ENCODE results near the gene CLDN7. TPM values are rescaled to one million over a fixed set of nuclear protein-coding genes. Genes with fewer than 3 reads are reported as not detected.
A peak's percentile ranks its signal among the peaks of the same experiment; 100 is the strongest.

Gene CLDN7
- total RNA-seq, 2 experiments from 2014 or later = 0.32 TPM; not detected in 1

DNA sequence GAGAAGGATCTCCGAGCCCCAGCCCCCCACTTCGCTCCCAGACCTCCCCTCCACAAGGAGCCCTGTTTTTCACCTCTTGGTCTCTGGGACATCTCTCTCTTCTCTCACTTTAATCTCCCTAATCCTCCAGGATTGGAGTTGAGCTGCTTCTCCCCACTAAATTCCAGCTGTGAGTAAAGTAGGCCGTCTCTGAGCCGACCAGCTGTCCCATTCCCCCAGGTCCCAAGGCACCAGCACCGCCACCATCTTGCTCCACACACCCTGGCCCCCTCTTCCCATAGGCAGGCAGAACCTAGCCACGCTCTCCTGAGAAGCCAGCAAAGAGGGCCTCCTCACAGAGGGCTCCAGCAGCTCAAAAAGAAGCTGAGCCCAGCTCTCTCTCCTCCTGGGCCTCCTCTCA is 43.5 kb downstream of the CLDN7 start:
- Histone ChIP-seq H3K27ac (ENCODE audit: low read depth, low read length, poor library complexity, severe bottlenecking) (peak overlapping the region; percentile 71), H3K4me2 (ENCODE audit: low read length) (peak overlapping the region; percentile 91), H2AFZ (ENCODE audit: low read length) (peak overlapping the region; percentile 26; the same call in 1 of the 2 replicates), H3K36me3 (ENCODE audit: insufficient read depth, low read length) (peaks cover 31% of the 10 kb centered on the region), H3K9me3 (ENCODE audit: low read length) (no peaks in the 10 kb centered on the region), H3K79me2 (ENCODE audit: insufficient read depth, low read depth, low read length) (peaks cover 13% of the 10 kb centered on the region), H3K4me3 (ENCODE audit: low read depth, low read length, poor library complexity, severe bottlenecking) (no peak overlapping the region), H3K4me1 (ENCODE audit: insufficient read depth, low read length, poor library complexity, severe bottlenecking) (peaks cover 59% of the 10 kb centered on the region), H4K20me1 (ENCODE audit: insufficient read depth, low read length) (no peaks in the 10 kb centered on the region), H3K9me2 (ENCODE audit: insufficient read depth, low read length) (no peaks in the 10 kb centered on the region)
- no peak for TF ChIP-seq EZH2phosphoT487 (IDR thresholded peaks at IDR 0.05; ENCODE audit: borderline replicate concordance, low read depth, low read length)
- POLR2A ChIA-PET = interaction anchor here (0.5 to 1.5 kb wide), 3 partner anchors 24 to 536 kb away, joined by 3 to 4 read pairs (median 3); partner anchors contain the start of gene GABARAP
- intact Hi-C loops (cut with micrococcal nuclease; ENCODE audit: unreplicated experiment) = no loop called here
- no peak for DNase-seq (ENCODE audit: low spot score)
- CTCF ChIA-PET (ENCODE audit: unreplicated experiment) = interaction anchor here (0.6 kb wide), 1 partner anchor 90 kb away, joined by 3 read pairs; no protein-coding TSS in a partner anchor
- BruUV-seq (replicated peaks) = no TSS peak

DNA sequence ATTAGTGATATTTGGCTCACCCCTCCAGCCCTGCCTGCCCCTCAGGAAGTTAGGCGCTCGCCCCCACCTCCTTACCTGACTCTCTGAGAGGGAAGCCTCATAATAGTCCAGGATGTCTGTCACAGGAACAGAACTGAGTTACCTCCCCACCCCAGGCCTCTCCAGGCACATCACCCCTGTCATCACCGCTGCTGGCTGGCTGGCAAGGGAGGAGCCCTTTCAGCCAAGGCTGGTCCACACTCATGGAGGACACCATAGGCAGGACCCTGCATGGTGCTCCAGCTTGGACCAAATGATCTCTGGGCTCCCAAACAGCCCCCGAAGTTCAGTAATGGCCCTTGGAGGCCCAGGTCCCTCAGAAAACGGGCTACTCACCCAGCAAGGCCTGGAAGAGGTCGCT is 44.1 kb downstream of the CLDN7 start:
- BruUV-seq (replicated peaks) = no TSS peak
- CTCF ChIA-PET (ENCODE audit: unreplicated experiment) = no interaction called here
- peak overlapping the region; percentile 71 for H3K27ac ChIP-seq (ENCODE audit: low read depth, low read length, poor library complexity, severe bottlenecking)

DNA sequence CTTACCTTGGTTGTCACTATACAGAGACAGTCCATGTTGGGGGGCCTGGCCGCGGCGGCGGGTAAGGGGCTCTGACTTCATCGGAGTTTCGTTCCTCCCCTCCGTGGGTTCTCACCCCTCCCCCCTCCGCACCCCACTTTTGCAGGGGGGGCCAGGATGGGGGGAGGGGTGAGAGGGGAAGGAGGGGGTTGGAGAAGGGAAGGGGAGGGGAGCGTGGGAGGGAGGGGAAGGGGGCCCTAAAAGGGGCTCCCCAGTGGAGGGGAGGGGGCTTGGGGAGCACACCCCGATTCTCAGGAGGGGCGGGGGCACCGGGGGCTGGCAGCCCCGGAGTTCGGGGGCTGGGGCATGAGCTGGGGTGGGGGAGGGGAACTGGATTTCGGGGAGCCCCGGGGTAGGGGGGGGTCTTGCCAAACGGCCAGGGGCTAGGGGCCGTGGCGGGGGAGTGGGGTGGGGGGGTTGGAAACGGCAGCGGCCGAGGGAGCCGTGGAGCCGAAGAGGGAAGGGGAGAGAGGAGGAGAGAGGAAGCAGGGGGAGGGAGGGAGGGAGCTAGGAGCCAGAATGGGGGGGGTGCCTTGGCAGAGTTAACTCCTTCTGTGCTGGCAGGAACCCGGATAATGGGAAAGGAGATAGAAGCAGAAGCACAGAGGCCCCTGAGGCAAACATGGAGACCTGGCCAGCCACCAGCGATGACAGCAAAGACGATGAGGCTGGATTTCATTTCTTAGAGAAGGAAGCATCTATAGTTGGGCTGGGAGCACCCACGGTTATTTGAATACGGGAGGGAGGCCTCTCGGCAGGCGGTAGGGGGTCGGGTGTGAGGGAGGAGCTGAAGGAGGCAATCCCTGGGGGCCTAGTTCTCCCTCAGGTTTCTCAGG is 44.9 kb downstream of the CLDN7 start:
- no TSS peak for BruUV-seq (replicated peaks)
- Histone ChIP-seq H3K4me2 (ENCODE audit: low read length) (peak overlapping the region; percentile 91), H3K4me3 (ENCODE audit: low read depth, low read length, poor library complexity, severe bottlenecking) (peak overlapping the region; percentile 75), H3K9me2 (ENCODE audit: insufficient read depth, low read length) (no peaks in the 10 kb centered on the region), H3K27ac (ENCODE audit: low read depth, low read length, poor library complexity, severe bottlenecking) (peak overlapping the region; percentile 71), H3K4me1 (ENCODE audit: insufficient read depth, low read length, poor library complexity, severe bottlenecking) (peaks cover 64% of the 10 kb centered on the region), H4K20me1 (ENCODE audit: insufficient read depth, low read length) (no peaks in the 10 kb centered on the region), H3K9me3 (ENCODE audit: low read length) (no peaks in the 10 kb centered on the region), H2AFZ (ENCODE audit: low read length) (peak overlapping the region; percentile 17; the same call in 1 of the 2 replicates), H3K36me3 (ENCODE audit: insufficient read depth, low read length) (peaks cover 17% of the 10 kb centered on the region; the same call in 1 of the 2 replicates), H3K79me2 (ENCODE audit: insufficient read depth, low read depth, low read length) (peaks cover 24% of the 10 kb centered on the region)
- ChIA-PET CTCF (ENCODE audit: unreplicated experiment) (no interaction called here), POLR2A (interaction anchor here (0.6 kb wide), 2 partner anchors 47 to 263 kb away, joined by 3 read pairs; no protein-coding TSS in a partner anchor)
- peak; percentile 68 for DNase-seq (ENCODE audit: low spot score)
- intact Hi-C loops (cut with micrococcal nuclease; ENCODE audit: unreplicated experiment) = no loop called here
- no peak for TF ChIP-seq EZH2phosphoT487 (IDR thresholded peaks at IDR 0.05; ENCODE audit: borderline replicate concordance, low read depth, low read length)
- TF ChIP-seq, protein P1, sequence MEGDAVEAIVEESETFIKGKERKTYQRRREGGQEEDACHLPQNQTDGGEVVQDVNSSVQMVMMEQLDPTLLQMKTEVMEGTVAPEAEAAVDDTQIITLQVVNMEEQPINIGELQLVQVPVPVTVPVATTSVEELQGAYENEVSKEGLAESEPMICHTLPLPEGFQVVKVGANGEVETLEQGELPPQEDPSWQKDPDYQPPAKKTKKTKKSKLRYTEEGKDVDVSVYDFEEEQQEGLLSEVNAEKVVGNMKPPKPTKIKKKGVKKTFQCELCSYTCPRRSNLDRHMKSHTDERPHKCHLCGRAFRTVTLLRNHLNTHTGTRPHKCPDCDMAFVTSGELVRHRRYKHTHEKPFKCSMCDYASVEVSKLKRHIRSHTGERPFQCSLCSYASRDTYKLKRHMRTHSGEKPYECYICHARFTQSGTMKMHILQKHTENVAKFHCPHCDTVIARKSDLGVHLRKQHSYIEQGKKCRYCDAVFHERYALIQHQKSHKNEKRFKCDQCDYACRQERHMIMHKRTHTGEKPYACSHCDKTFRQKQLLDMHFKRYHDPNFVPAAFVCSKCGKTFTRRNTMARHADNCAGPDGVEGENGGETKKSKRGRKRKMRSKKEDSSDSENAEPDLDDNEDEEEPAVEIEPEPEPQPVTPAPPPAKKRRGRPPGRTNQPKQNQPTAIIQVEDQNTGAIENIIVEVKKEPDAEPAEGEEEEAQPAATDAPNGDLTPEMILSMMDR (conservative IDR thresholded peaks at IDR 0.05; ENCODE audit: low read length) = no peak

More for the DNA sequence above, 44.1 kb downstream of the CLDN7 start:
- Histone ChIP-seq H3K4me1 (ENCODE audit: insufficient read depth, low read length, poor library complexity, severe bottlenecking) (peaks cover 64% of the 10 kb centered on the region), H3K9me3 (ENCODE audit: low read length) (no peaks in the 10 kb centered on the region), H3K36me3 (ENCODE audit: insufficient read depth, low read length) (peaks cover 25% of the 10 kb centered on the region; the same call in 1 of the 2 replicates), H2AFZ (ENCODE audit: low read length) (peak overlapping the region; percentile 17; the same call in 1 of the 2 replicates), H3K9me2 (ENCODE audit: insufficient read depth, low read length) (no peaks in the 10 kb centered on the region), H3K4me3 (ENCODE audit: low read depth, low read length, poor library complexity, severe bottlenecking) (peak overlapping the region; percentile 75), H4K20me1 (ENCODE audit: insufficient read depth, low read length) (no peaks in the 10 kb centered on the region), H3K4me2 (ENCODE audit: low read length) (peak overlapping the region; percentile 91), H3K79me2 (ENCODE audit: insufficient read depth, low read depth, low read length) (peaks cover 19% of the 10 kb centered on the region)
- TF ChIP-seq, protein P1 (conservative IDR thresholded peaks at IDR 0.05; ENCODE audit: low read length) = no peak
- no peak for TF ChIP-seq EZH2phosphoT487 (IDR thresholded peaks at IDR 0.05; ENCODE audit: borderline replicate concordance, low read depth, low read length)
- intact Hi-C loops (cut with micrococcal nuclease; ENCODE audit: unreplicated experiment) = no loop called here
- no peak for DNase-seq (ENCODE audit: low spot score)
- POLR2A ChIA-PET = no interaction called here
